Heart left ventricle (tissue), 13 donors: ENCODE results near the gene CDK5RAP2.

Experiments used
- CTCF ChIP-seq, 12 donors: fragments of 200-600 bp; sonication (generic) in 4 of 12; IDR thresholded peaks; one replicate each; pipeline versions ENCODE4 v1.5.0 to v1.8.0; 2018 to 2022; ENCODE audit warnings: antibody characterized with exemption in 12 of 12, mild to moderate bottlenecking in 5 of 12
- POLR2A ChIP-seq, 2 donors: fragments of 450-650 bp; IDR thresholded peaks; one replicate each; pipeline ENCODE4 v1.6.1; 2017; ENCODE audit warnings: antibody characterized with exemption in 2 of 2, mild to moderate bottlenecking in 2 of 2, moderate library complexity in 2 of 2
- donor health status: ischemic (EF 13 %, LVEDD 7.1; RV severe dilation, severe dysfunction).
- donor health status: DM: no; HTN: yes; CAD: no.
- donor health status: DM: no; HTN: no; CAD: no.
- donor health status: ischemic (EF 25% LVEDD 6.9; RV normal size, moderate dysfunction).
- donor health status: ischemic (EF 25% LVEDD 5.7; RV mildly dilated, moderate dysfunction).
- donor health status: ischemic (EF 35%, LVEDD 5.7; RV mildly dilated, moderate dysfunction).
- donor health status: nonischemic (EF 11% LVEDD 7.7; RV severe dilation, severe dysfunction).
- donor health status: DM: yes; HTN: yes; CAD: no.
- donor health status: PGD.
- donor health status: ischemic (EF 29% LVEDD 5.4; RV normal size, mild dysfunction).
- donor health status: nonischemic (EF 23%, LVEDD 6.1; RV moderate dilation, normal function).

- TF ChIP-seq POLR2A (IDR thresholded peaks at IDR 0.05) (no peak), CTCF (IDR thresholded peaks at IDR 0.05) (no peak)
Measured at GRCh38 chr9:120386390-120387131, 193.4 kb downstream of the CDK5RAP2 start.
